IPS-18a (cell line): ENCODE results near the gene VPS13D.
"Not testable (repeated sequence)": the region's sequence is repeated elsewhere in the genome, so short reads cannot be mapped to it uniquely, and the experiment has no call there.

Experiments used
- H3K27ac ChIP-seq: one replicate; pipeline ENCODE4 v1.5.1; 2013; ENCODE audit warnings: low read length
- H3K27me3 ChIP-seq: one replicate; pipeline ENCODE4 v1.6.1; 2013; ENCODE audit warnings: mild to moderate bottlenecking, low read length; ENCODE audit not compliant: control insufficient read depth, insufficient read depth
- H3K36me3 ChIP-seq: one replicate; pipeline ENCODE4 v1.6.1; 2013; ENCODE audit warnings: low read depth, low read length; ENCODE audit not compliant: control insufficient read depth
- H3K4me1 ChIP-seq: one replicate; pipeline ENCODE4 v1.6.1; 2013; ENCODE audit warnings: low read depth, low read length; ENCODE audit not compliant: control insufficient read depth
- H3K4me3 ChIP-seq: one replicate; pipeline ENCODE4 v1.5.1; 2013; ENCODE audit warnings: low read length
- H3K9ac ChIP-seq: one replicate; pipeline ENCODE4 v1.6.1; 2013; ENCODE audit warnings: mild to moderate bottlenecking, low read length, moderate library complexity
- H3K9me3 ChIP-seq: one replicate; pipeline ENCODE4 v1.6.1; 2013; ENCODE audit warnings: low read depth, low read length; ENCODE audit not compliant: control insufficient read depth

VPS13D gene

DNA sequence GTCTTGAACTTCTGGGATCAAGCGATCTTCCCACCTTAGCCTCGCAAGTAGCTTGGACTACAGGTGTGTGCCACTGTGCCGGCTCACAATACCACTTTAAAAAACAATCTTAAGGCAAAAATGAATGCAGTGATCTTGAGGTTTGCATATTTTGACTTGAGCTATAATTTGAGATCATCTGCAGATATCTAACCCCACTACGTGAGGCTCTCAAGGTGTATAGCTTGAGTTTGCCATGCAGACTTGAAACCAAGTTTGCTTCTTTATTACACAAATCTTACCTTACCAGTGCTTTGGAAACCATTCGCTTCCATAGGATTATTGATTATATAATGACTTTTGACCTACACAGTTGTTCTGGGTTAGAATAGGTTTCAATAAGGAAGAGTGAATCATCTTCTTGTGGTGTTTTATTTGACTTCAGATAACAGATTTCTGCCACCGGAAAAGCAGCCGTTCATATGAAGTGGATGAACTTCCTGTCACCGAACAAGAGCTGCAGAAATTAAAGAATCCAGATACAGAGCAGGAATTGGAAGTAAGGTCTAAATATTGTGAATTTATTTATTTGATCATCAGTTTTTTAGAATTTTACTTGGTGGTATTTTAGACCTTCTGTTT lies 155.1 kb downstream of the VPS13D start:
- Histone ChIP-seq H3K27me3 (no peaks in the 10 kb centered on the region), H3K9me3 (peaks cover 7% of the 10 kb centered on the region), H3K4me3 (no peak overlapping the region), H3K36me3 (peaks cover 31% of the 10 kb centered on the region), H3K4me1 (no peaks in the 10 kb centered on the region), H3K9ac (no peak overlapping the region), H3K27ac (no peak overlapping the region)

DNA sequence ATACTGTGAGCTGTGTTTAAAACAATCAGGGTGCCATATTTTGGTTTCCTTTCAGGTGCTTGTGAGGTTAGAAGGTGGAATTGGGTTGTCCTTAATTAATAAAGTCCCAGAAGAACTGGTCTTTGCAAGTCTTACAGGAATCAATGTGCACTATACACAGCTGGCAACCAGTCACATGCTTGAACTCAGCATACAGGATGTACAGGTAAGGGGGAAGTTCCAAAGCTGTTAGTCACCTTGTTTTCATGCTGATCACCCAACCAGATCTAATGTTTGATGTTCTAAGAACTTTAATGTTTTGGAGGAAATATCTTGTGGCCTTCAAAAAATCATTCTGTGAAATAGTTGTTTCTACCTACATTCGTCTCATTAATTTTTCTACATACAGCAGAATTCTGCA lies 156.3 kb downstream of the VPS13D start:
- peaks cover 7% of the 10 kb centered on the region for H3K9me3 ChIP-seq
- H3K4me3 ChIP-seq: no peak overlapping the region
- H3K36me3 ChIP-seq: peaks cover 31% of the 10 kb centered on the region
- H3K27ac ChIP-seq: no peak overlapping the region
- H3K4me1 ChIP-seq: no peaks in the 10 kb centered on the region
- no peaks in the 10 kb centered on the region for H3K27me3 ChIP-seq
- H3K9ac ChIP-seq: no peak overlapping the region

DNA sequence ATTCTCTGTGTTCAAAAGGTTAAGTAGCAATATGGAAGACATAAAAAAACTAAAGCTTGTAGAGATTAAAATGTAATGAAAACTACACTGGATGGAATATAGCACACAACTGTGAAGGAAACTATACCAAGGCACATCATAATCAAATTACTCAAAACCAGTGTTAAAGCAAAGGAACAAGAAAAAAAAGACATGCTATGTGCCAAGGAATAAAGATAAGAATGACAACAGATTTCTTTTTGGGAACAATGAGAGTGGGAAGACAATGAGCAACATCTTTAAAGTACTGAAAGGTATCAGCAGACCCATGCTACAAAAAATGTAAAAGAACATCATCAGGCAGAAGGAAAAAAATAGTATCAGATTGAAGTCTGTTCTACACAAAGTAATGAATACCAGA lies 157.8 kb downstream of the VPS13D start:
- Histone ChIP-seq H3K27ac (no peak overlapping the region), H3K36me3 (peaks cover 31% of the 10 kb centered on the region), H3K4me3 (no peak overlapping the region), H3K9ac (no peak overlapping the region), H3K4me1 (no peaks in the 10 kb centered on the region), H3K27me3 (no peaks in the 10 kb centered on the region), H3K9me3 (peaks cover 7% of the 10 kb centered on the region)

DNA sequence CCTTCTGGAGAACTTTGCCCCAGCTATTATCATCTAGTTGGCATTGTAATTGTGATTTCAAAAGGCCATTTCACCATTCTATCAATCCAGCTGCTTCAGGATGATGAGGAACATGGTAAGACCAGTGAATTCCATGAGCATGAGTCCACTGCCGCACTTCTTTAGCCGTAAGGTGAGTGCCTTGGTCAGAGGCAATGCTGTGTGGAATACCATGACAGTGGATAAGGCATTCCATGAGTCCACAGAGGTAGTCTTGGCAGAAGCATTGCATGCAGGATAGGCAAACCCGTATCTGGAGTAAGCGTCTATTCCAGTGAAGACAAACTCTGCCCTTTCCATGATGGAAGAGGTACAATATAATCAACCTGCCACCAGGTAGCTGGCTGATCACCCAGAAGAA lies 160.5 kb downstream of the VPS13D start:
- not testable (repeated sequence) for H3K27me3 ChIP-seq, H3K27ac ChIP-seq, H3K9ac ChIP-seq, H3K9me3 ChIP-seq, H3K4me1 ChIP-seq, H3K4me3 ChIP-seq
- peaks cover 14% of the 10 kb centered on the region for H3K36me3 ChIP-seq

DNA sequence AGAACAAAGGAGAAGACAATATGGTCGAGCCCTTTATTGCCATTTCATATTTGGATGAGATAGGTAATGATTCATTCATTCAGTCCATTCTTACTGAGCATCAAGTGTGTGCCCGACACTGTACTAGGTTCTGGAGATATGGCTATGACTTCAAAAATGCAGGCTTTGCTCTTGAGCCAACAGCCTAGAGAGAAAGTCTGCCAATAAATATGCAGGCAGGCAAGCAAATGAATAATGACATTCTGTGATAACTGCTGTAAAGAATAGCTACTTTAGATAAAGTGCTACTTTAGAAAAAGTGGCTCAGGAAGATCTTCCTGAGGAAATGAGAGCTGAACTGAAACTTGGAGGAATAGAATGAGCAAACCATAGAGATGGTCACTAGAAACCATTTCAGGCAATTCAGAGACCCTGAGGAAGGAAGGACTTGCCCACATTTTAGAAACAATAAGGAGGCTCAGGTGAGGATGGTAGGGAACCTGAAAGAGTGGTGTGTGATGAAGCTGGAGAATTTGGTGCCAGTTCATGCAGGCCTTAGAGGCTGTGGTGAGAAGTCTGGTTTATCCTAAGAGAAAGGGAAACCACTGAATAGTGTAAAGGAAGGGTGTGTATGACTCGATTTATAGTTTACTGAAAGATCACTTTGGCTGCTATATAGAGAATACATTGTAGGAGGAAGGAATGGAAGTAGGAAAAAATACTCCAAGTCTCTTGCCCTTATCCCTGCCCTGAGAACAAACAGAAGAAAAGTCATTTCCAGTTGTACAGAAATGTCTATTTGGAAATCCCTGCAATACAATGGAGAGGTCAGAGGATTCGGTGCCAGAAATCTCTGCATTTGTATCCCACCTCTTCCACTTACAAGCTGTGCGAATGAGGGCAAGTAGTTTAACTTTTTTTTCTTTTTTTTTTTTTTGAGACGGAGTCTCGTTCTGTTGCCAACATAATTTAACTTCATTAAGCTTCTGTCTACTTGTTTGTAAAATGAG lies 167.9 kb downstream of the VPS13D start:
- H3K9me3 ChIP-seq: no peaks in the 10 kb centered on the region
- no peaks in the 10 kb centered on the region for H3K27me3 ChIP-seq
- no peak overlapping the region for H3K9ac ChIP-seq
- no peaks in the 10 kb centered on the region for H3K4me1 ChIP-seq
- H3K4me3 ChIP-seq: no peak overlapping the region
- H3K36me3 ChIP-seq: no peaks in the 10 kb centered on the region
- no peak overlapping the region for H3K27ac ChIP-seq

DNA sequence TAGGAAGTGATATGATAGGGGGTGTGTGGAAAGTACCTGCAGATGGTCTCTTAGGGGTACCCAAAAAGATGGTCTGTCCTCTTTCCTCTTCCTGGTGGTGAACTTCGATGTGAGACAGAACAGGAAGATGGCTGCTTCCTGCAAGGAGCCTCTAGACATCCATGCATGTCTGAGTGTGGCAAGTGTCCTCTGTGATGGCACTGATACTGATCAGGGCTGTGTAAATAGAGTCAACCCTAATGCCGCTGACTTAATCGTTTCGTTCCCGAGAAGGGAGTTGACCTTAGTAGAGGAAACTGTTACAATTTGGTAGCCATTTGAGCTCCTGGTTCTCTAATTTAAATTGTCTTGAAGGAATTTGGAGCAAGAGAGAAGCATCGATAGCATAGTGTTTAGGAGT lies 168.6 kb downstream of the VPS13D start:
- Histone ChIP-seq H3K9ac (no peak overlapping the region), H3K36me3 (no peaks in the 10 kb centered on the region), H3K4me1 (no peaks in the 10 kb centered on the region), H3K27me3 (no peaks in the 10 kb centered on the region), H3K9me3 (no peaks in the 10 kb centered on the region), H3K27ac (no peak overlapping the region), H3K4me3 (no peak overlapping the region)

DNA sequence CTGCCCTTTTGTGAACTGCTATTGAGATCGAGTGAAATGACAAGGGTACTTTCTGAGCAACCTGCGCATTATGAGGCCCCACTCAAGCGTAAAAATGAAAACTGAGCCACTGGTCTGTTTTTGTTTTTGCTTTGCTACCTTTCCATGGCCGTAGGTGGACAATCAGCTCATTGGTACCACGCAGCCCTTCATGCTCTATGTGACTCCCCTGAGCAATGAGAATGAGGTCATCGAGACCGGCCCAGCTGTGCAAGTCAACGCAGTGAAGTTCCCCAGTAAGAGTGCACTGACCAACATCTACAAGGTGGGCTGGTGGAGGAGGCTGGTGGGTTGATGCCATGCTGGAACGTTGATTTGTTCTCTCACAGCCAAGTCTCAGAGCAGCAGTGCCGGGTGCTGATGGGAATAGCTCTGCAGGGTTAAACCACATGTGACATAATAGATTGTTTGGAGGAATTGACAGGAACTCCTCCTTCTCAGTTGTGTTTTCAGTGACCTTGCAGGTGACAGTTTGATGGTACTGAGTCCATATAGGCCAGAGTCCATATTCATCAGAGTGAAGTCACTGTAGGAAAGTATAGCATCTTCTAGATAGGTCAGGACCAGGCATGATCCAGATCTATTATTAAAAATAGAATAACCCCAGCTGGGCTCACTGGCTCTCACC lies 170.3 kb downstream of the VPS13D start:
- H3K27me3 ChIP-seq: no peaks in the 10 kb centered on the region
- no peak overlapping the region for H3K9ac ChIP-seq
- no peaks in the 10 kb centered on the region for H3K4me1 ChIP-seq
- no peak overlapping the region for H3K4me3 ChIP-seq
- no peak overlapping the region for H3K27ac ChIP-seq
- H3K9me3 ChIP-seq: no peaks in the 10 kb centered on the region
- peaks cover 12% of the 10 kb centered on the region for H3K36me3 ChIP-seq

DNA sequence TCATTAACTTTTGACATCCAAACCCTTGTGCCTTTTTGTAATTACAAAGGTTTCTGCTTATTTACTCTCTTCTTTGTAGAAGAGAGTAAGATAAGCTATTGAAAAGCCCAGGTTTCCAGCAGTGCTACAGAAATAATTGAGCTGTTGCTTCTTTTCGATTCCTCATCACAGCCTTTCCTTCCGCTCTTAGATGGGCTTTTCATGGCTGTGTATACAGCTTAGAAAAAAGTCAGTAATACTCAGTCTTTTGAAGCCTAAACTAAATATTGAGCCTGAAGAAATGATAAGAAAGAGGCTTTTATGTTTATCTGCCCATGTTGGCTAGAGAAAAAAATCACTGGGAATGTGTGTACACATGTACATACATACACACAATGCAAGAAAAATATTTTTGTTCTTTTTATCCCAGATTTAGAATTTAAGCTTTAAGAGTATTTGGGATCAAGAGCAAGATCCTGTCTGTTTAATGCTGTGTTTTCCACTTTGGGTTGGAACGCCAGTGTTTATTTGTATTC lies 172.4 kb downstream of the VPS13D start:
- Histone ChIP-seq H3K9me3 (no peaks in the 10 kb centered on the region), H3K4me3 (no peak overlapping the region), H3K27me3 (no peaks in the 10 kb centered on the region), H3K9ac (no peak overlapping the region), H3K36me3 (peaks cover 12% of the 10 kb centered on the region), H3K4me1 (no peaks in the 10 kb centered on the region), H3K27ac (no peak overlapping the region)

DNA sequence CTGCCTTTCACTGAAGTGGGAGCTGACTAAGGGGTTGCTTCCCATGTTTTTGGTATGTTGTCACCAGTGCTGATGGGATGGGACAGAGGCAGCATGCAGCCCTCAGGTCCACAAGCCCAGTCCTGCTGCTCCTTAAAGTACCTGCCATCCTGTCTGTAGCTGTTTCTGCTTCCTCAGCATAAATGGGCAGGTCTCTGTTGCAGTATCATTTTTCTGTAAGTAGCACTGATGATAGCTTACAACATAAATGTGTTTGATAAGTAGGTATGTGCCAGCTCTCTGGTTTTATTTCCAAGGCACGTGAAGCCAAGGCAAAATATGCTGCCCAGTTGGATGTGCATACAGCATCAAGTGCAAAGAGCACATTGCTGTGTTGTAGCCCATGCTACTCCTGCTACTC lies 173.0 kb downstream of the VPS13D start:
- no peaks in the 10 kb centered on the region for H3K9me3 ChIP-seq
- no peak overlapping the region for H3K27ac ChIP-seq
- no peak overlapping the region for H3K9ac ChIP-seq

DNA sequence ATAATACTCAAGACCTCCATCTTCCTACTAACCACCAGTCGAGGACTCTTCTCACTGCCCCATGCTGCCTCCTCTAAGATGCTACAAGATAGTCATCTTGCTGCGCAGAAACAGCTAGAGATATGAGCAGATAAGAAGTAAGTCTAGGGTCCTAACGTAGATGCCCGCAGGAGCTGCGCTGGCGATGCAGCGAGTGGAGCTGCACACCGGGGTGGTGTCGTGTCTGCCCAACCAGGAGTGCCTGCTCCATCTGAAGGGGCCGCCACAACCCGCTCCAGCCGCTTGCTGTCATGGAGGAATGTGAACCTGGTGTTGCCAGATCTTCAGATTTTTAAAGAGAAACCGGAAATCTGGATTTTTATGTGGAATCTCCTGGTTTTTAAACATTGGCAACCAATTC lies 175.1 kb downstream of the VPS13D start:
- Histone ChIP-seq H3K4me1 (no peaks in the 10 kb centered on the region), H3K27ac (no peak overlapping the region), H3K9me3 (no peaks in the 10 kb centered on the region), H3K9ac (no peak overlapping the region), H3K36me3 (peaks cover 12% of the 10 kb centered on the region), H3K27me3 (no peaks in the 10 kb centered on the region), H3K4me3 (no peak overlapping the region)

More for the DNA sequence above, 173.0 kb downstream of the VPS13D start:
- Histone ChIP-seq H3K4me3 (no peak overlapping the region), H3K27me3 (no peaks in the 10 kb centered on the region), H3K36me3 (peaks cover 12% of the 10 kb centered on the region), H3K4me1 (no peaks in the 10 kb centered on the region)

DNA sequence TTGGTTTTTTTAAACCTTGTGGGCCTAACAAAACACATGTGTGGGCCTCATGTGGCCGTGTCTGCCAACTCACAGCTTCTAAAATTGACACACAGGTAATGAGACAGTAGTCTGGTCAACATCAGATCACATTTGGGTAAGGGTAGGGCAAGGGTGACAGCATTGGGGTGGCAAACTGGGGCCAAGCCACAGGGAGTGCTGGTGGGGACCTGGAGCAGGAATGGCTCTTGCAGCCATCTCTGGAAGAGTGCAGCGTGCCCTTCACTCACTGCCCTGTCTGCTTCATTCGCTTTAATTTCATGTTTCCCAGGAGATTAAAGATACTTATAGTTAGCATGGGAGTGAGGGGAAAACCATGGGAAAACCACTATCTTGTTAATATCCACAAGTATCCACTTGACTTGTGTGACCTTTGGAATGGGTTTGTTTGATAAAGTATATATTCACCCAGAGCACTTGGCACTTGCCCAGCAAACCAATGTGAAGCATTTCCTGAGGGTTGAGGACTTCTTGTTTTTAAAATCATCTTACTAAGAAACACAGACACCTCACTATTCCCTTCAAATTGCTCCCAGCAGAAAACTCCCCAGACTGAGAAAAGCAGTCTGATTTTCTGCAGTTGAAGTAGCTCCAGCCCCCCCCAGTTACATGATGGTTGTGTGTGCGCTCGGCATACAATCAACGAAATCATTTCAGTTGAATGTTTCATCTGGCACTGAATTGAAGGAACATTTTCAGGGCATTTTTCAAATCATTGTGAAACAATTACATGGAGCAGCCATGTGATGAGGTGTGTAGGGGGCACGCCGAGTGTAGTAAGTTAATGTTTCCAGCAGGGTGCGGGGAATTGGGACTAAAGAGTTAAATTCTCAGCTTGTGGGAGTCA lies 175.7 kb downstream of the VPS13D start:
- Histone ChIP-seq H3K4me1 (no peaks in the 10 kb centered on the region), H3K4me3 (no peak overlapping the region), H3K27me3 (no peaks in the 10 kb centered on the region), H3K27ac (no peak overlapping the region), H3K36me3 (peaks cover 12% of the 10 kb centered on the region), H3K9ac (no peak overlapping the region), H3K9me3 (no peaks in the 10 kb centered on the region)
